Aorta (tissue), 5 donors: ENCODE results near the gene ARID1B. TPM values are rescaled to one million over a fixed set of nuclear protein-coding genes. Genes with fewer than 3 reads are reported as not detected.

Source experiments
- ATAC-seq: fragments of 200-7000 bp; cut with Tn5 transposase; one replicate; pipeline ENCODE4 v1.9.1; 2022; ENCODE audit warnings: moderate library complexity; ENCODE audit not compliant: low FRiP score
- DNase-seq, 2 donors: peaks; one replicate each; pipeline ENCODE4 v3.0.0-alpha.2; 2020
- H3K27ac ChIP-seq, 2 donors: one replicate each; pipeline ENCODE4 v1.5.1; 2013; ENCODE audit warnings: low read length in 2 of 2, mild to moderate bottlenecking in 2 of 2, moderate library complexity in 2 of 2, control low read depth in 1 of 2, inconsistent platforms in 1 of 2, low read depth in 1 of 2
- H3K27me3 ChIP-seq, 2 donors: one replicate each; pipeline ENCODE4 v1.6.1; 2013; ENCODE audit warnings: control low read depth in 1 of 2, low read length in 1 of 2, mild to moderate bottlenecking in 1 of 2, moderate library complexity in 1 of 2; ENCODE audit not compliant: insufficient read depth in 2 of 2, control insufficient read depth in 1 of 2
- H3K36me3 ChIP-seq, 2 donors: one replicate each; pipeline ENCODE4 v1.6.1; 2013; ENCODE audit warnings: control low read depth in 1 of 2, low read length in 1 of 2, mild to moderate bottlenecking in 1 of 2; ENCODE audit not compliant: insufficient read depth in 2 of 2, control insufficient read depth in 1 of 2
- H3K4me1 ChIP-seq, 2 donors: one replicate each; pipeline ENCODE4 v1.6.1; 2013; ENCODE audit warnings: low read length in 2 of 2, control low read depth in 1 of 2, mild to moderate bottlenecking in 1 of 2, moderate library complexity in 1 of 2; ENCODE audit not compliant: insufficient read depth in 2 of 2, control insufficient read depth in 1 of 2
- H3K4me3 ChIP-seq, 2 donors: one replicate each; pipeline ENCODE4 v1.5.1; 2013; ENCODE audit warnings: low read length in 2 of 2, control low read depth in 1 of 2, mild to moderate bottlenecking in 1 of 2
- H3K9me3 ChIP-seq: one replicate; pipeline ENCODE4 v1.6.1; 2013; ENCODE audit warnings: mild to moderate bottlenecking, low read length; ENCODE audit not compliant: control insufficient read depth
- WGBS, 2 donors: extraction: QIAGEN DNeasy Blood & Tissue Kit; methylation state at CpG; one replicate each; pipeline ENCODE4 v1.1.7; 2013; 5-methylcytosine and 5-hydroxymethylcytosine counted together
- intact Hi-C, 2 donors: fragments of 100-400 bp; cut with DNase I; formaldehyde crosslinking; loops; one replicate each; pipeline versions ENCODE4 v1.14.2 to v1.15.0; 2022
- polyA plus RNA-seq, 2 donors: library from polyadenylated mRNA; stranded (reverse); fragments of 200-250 nt; gene quantifications; one replicate each; pipeline ENCODE4 v1.2.3, GENCODE V29; 2013
- total RNA-seq, 2 donors: library from RNA; stranded (reverse); fragmentation: NEBNext Ultra II Directional; extraction: Animal tissue kit (Norgen Biotek cat#: 25700); gene quantifications; one replicate each; pipeline ENCODE4 v1.2.1, GENCODE V29; 2021
- donor health status: healthy with polysubstance abuse.
- donor health status: Bipolar disorder and iron deficiency.
- donor health status: DM: no; HTN: no; CAD: no.
- donor health status: DM: no; HTN: no; CAD: no.
- donor health status: DM: yes; HTN: yes; CAD: no.

The ARID1B gene
- total and polyA plus RNA-seq, 4 donors: 6.5 to 143 (median 54.5) TPM

GRCh38 chr6:157174731-157175130, 397.6 kb downstream of the ARID1B start:
- Histone ChIP-seq H3K36me3 (no peaks in the 10 kb centered on the region), H3K4me3 (no peak overlapping the region), H3K27ac (no peak overlapping the region), H3K27me3 (no peaks in the 10 kb centered on the region), H3K9me3 (no peaks in the 10 kb centered on the region), H3K4me1 (no peaks in the 10 kb centered on the region)
- intact Hi-C loops: no loop called here
- ATAC-seq (no peak), DNase-seq (no peak)

DNA sequence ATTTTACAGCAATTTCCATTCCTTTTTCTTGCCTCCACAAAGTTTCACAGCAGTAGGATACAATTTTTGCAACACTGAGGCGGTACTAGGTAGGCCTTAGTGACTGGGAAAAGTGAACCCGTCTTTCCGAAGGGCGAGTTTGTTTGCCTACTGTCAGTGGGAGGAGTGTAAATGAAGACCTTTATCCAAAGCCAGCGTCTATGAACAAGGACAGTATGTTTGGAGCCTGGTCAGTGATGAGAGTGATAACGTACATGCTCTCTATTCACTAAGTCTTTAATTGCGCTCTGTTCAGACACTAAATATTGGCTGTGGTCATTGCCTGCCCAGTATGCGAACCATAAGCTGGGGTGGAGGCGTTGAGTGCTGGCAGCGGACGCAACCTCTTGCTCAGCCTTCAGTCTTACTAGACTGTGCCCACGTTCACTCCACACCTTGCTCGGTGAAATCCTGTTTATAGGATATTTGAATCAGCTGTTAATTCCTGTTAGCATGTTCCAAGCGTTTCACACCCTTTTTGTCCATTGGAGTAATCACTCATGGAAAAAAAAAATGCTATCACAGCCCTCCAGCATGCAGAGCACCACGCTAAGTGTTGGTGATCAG, 400.7 kb downstream of the ARID1B start:
- 94 to 95% methylated on average over 15 of the region's 15 CpGs for WGBS, 2 donors
- DNase-seq: no peak
- no peaks in the 10 kb centered on the region for H3K4me1 ChIP-seq
- H3K9me3 ChIP-seq: no peaks in the 10 kb centered on the region
- no peak overlapping the region for H3K27ac ChIP-seq
- H3K36me3 ChIP-seq: no peaks in the 10 kb centered on the region
- ATAC-seq: no peak
- intact Hi-C loops: no loop called here
- H3K4me3 ChIP-seq: no peak overlapping the region
- H3K27me3 ChIP-seq: no peaks in the 10 kb centered on the region

DNA sequence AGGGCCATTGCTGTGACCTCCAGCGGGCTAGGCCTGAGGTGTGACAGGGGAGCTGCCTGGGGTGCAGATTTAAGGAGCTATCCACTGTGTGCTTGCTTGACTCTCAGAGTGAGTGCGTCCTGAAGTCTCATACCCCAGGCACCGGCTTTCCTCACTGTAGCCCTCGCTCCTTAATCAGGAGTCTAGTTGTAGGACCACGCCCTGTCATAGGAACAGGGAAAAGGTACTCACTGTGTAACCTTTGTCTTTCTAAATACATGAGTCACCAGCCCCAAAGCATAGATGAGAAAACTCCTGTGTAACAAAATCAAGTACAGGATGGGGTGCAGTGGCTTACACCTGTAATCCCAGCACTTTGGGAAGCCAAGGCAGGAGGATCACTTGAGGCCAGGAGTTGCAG, 404.5 kb downstream of the ARID1B start:
- no peaks in the 10 kb centered on the region for H3K36me3 ChIP-seq
- no peaks in the 10 kb centered on the region for H3K9me3 ChIP-seq
- no peak for ATAC-seq
- H3K4me1 ChIP-seq: no peaks in the 10 kb centered on the region
- 91 to 92% methylated on average over 5 of the region's 5 CpGs for WGBS, 2 donors
- H3K27me3 ChIP-seq: no peaks in the 10 kb centered on the region
- H3K27ac ChIP-seq: no peak overlapping the region
- no peak overlapping the region for H3K4me3 ChIP-seq
- DNase-seq: no peak
- intact Hi-C loops: loop anchor here (5.0 to 10.0 kb wide), 5 partner anchors 144 to 619 kb away; partner anchors contain the start of gene ARID1B (in 1 of the 2)

- 76 to 82% methylated on average over 15 of the region's 15 CpGs for WGBS, 2 donors
- H3K27me3 ChIP-seq: no peaks in the 10 kb centered on the region
- H3K36me3 ChIP-seq: no peaks in the 10 kb centered on the region
Observed at GRCh38 chr6:157182503-157183264, 405.5 kb downstream of the ARID1B start.

DNA sequence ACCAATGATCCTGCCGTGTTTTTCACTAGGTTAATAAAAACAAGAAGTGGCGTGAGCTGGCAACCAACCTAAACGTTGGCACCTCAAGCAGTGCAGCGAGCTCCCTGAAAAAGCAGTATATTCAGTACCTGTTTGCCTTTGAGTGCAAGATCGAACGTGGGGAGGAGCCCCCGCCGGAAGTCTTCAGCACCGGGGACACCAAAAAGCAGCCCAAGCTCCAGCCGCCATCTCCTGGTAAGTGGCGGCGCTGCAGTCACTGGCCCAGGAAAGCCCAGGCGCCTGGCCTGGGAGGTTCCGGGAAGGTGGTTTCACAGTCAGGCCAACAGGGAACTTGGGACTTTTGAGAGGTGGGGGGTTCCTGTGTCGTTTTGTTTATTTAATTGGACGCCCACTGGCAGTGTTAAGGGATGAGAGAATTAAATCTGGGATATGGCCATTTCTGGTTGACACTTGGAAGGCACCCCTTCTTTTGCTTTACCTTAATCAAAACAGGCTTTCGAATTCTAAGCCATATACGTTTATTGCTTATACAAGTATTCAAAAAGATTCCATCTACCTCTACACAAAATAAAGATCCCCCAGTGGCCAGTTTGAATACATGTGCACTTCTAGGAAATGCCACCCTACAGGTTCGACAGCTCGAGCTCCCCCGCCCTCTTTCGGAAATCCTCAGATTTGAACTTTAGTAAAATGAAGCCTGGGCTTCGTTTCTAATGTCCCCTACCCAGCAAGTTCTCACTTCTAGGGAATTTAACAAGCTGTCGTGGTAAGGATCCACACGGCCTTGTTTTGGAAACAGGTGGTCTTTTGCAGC, 407.2 kb downstream of the ARID1B start:
- WGBS, 2 donors: 29 to 30% methylated on average over 25 of the region's 25 CpGs
- no peaks in the 10 kb centered on the region for H3K36me3 ChIP-seq
- intact Hi-C loops: loop anchor here (5.0 to 10.0 kb wide), 5 partner anchors 147 to 622 kb away; partner anchors contain the start of gene ARID1B (in 1 of the 2)
- ATAC-seq: peak; percentile 90
- peak overlapping the region in 1 of 2 donors; percentile 20 for H3K27ac ChIP-seq
- H3K27me3 ChIP-seq: no peaks in the 10 kb centered on the region
- H3K4me3 ChIP-seq: no peak overlapping the region
- DNase-seq: peak; percentile 81 to 91
- H3K4me1 ChIP-seq: no peaks in the 10 kb centered on the region
- H3K9me3 ChIP-seq: no peaks in the 10 kb centered on the region

More at GRCh38 chr6:157182503-157183264, 405.5 kb downstream of the ARID1B start:
- Histone ChIP-seq H3K9me3 (no peaks in the 10 kb centered on the region), H3K27ac (no peak overlapping the region), H3K4me3 (no peak overlapping the region), H3K4me1 (no peaks in the 10 kb centered on the region)
- ATAC-seq (no peak), DNase-seq (no peak)
- intact Hi-C loops: loop anchor here (5.0 to 10.0 kb wide), 5 partner anchors 145 to 620 kb away; partner anchors contain the start of gene ARID1B (in 1 of the 2)

DNA sequence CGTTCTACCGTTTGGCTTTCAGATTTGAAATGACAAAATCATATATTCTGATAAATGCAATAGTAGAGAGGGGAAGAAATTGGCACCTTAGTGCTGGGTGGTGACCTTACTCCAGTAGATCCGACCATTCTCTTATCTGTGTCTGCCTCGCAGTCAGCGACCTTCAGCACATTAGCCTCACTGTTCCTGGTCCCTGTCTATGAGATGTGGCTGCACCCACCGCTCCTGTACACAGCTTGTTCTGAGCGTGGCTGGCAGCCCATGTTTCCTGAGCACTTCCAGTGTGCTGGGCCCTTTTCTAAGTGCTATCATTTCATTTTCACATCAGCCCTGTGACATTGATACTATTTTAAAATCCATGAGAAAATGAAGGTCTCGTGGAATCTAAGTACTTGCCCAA, 408.0 kb downstream of the ARID1B start:
- no peak for ATAC-seq
- WGBS, 2 donors: 83 to 89% methylated on average over 8 of the region's 8 CpGs
- no peak overlapping the region for H3K27ac ChIP-seq

GRCh38 chr6:157185986-157186385, 408.8 kb downstream of the ARID1B start:
- Histone ChIP-seq H3K27me3 (no peaks in the 10 kb centered on the region), H3K27ac (no peak overlapping the region), H3K4me3 (no peak overlapping the region), H3K4me1 (no peaks in the 10 kb centered on the region), H3K36me3 (no peaks in the 10 kb centered on the region), H3K9me3 (no peaks in the 10 kb centered on the region)
- 90 to 91% methylated on average over 6 of the region's 6 CpGs for WGBS, 2 donors
- no peak for ATAC-seq
- intact Hi-C loops: loop anchor here (5.0 to 10.0 kb wide), 4 partner anchors 151 to 624 kb away; partner anchors contain the start of gene ARID1B (in 1 of the 2)
- DNase-seq: no peak

More for the DNA sequence above, 408.0 kb downstream of the ARID1B start:
- Histone ChIP-seq H3K27me3 (no peaks in the 10 kb centered on the region), H3K9me3 (no peaks in the 10 kb centered on the region), H3K36me3 (no peaks in the 10 kb centered on the region), H3K4me3 (no peak overlapping the region), H3K4me1 (no peaks in the 10 kb centered on the region)
- intact Hi-C loops: loop anchor here (5.0 to 10.0 kb wide), 4 partner anchors 150 to 623 kb away; partner anchors contain the start of gene ARID1B (in 1 of the 2)
- DNase-seq: no peak

GRCh38 chr6:157186785-157187181, 409.6 kb downstream of the ARID1B start:
- H3K4me1 ChIP-seq: no peaks in the 10 kb centered on the region
- no peaks in the 10 kb centered on the region for H3K36me3 ChIP-seq
- intact Hi-C loops: loop anchor here (5.0 to 10.0 kb wide), 4 partner anchors 152 to 624 kb away; partner anchors contain the start of gene ARID1B (in 1 of the 2)
- H3K9me3 ChIP-seq: no peaks in the 10 kb centered on the region
- no peaks in the 10 kb centered on the region for H3K27me3 ChIP-seq
- H3K27ac ChIP-seq: no peak overlapping the region
- ATAC-seq: no peak
- WGBS, 2 donors: 78 to 84% methylated on average over 3 of the region's 3 CpGs
- H3K4me3 ChIP-seq: no peak overlapping the region
- no peak for DNase-seq
